Omental fat pad (tissue), 4 donors: ENCODE measurements around the gene AGAP1. TPM values are rescaled to one million over a fixed set of nuclear protein-coding genes. Genes with fewer than 3 reads are reported as not detected.
A peak's percentile ranks its signal among the peaks of the same experiment; 100 is the strongest.

Experiments
- ATAC-seq: fragments of 150-250 bp; one replicate; pipeline ENCODE4 v1.9.1; 2016; ENCODE audit warnings: mild to moderate bottlenecking, moderate library complexity; ENCODE audit not compliant: low FRiP score
- DNase-seq: peaks from one replicate; pipeline ENCODE4 v3.0.0-alpha.2; 2019; ENCODE audit warnings: low spot score
- CTCF ChIP-seq, 3 donors: fragments of 450-650 bp; IDR thresholded peaks; one replicate each; pipeline ENCODE4 v1.5.1; 2016 to 2017; ENCODE audit warnings: antibody characterized with exemption in 3 of 3, mild to moderate bottlenecking in 3 of 3, moderate library complexity in 2 of 3
- small RNA-seq: library from RNA; depleted of rRNA; stranded (forward); fragments of <200 nt; gene quantifications from one replicate; pipeline ENCODE3, GENCODE V24; 2016
- total RNA-seq, 4 donors: library from RNA; depleted of rRNA; stranded (reverse); fragments of >200 nt; gene quantifications; one replicate each; pipeline ENCODE4 v1.1.0, GENCODE V29; 2016

Gene AGAP1
- total RNA-seq, 4 donors from 2014 or later: 15.5 to 24.3 (median 16.2) TPM

- no peak for DNase-seq
- ATAC-seq: no peak
- TF ChIP-seq CTCF (IDR thresholded peaks at IDR 0.05): no peak
Measured at GRCh38 chr2:236180076-236180816, 686.4 kb downstream of the AGAP1 start.

GRCh38 chr2:236180831-236181453, 687.1 kb downstream of the AGAP1 start:
- TF ChIP-seq CTCF (IDR thresholded peaks at IDR 0.05): peak in 1 of 3 donors; percentile 23
- DNase-seq (no peak), ATAC-seq (no peak)

Small RNA genes within 50 kb of the gene (small RNA-seq; reads per million reads assigned to genes)
- gene RF00019: not detected
- gene RN7SL204P: not detected
- not detected for gene RNU7-127P
- gene TMSB10P1: not detected
